K562 (cell line): ENCODE results near the gene ATOSA. TPM values are rescaled to one million over a fixed set of nuclear protein-coding genes. Genes with fewer than 3 reads are reported as not detected.

ENCODE experiments used
- CEBPG ChIP-seq, 3 experiments: fragments of 200-800 bp in 1 of 3; sonication (Bioruptor generic) in 1 of 3; sonication (generic) in 1 of 3; formaldehyde crosslinking in 1 of 3; IDR thresholded peaks in 2 of 3; conservative IDR thresholded peaks in 1 of 3; 2 replicates each; pipeline versions ENCODE4 v1.6.1 to v1.8.0; 2016 to 2022; ENCODE audit warnings: missing compliant biosample characterization in 2 of 3, missing genetic modification characterization in 2 of 3, mild to moderate bottlenecking in 1 of 3, missing genetic modification reagents in 1 of 3
- ZHX1 ChIP-seq: fragments of 150-350 bp; conservative IDR thresholded peaks from 2 replicates; pipeline ENCODE4 v1.6.1; 2014; ENCODE audit warnings: low read length
- polyA plus RNA-seq, 8 experiments: library from polyadenylated mRNA; depleted of rRNA in 4 of 8; stranded (reverse) in 5 of 8; unstranded in 3 of 8; fragments of >200 nt; fragmentation: Nextera tagmentation in 2 of 8; fragmentation: Illumina TruSeq in 1 of 8; extraction: Ambion mirVana in 2 of 8; extraction: Trizol in 1 of 8; gene quantifications; 2 replicates each; pipeline versions ENCODE4 v1.2.1 to v1.2.3, GENCODE V29; 2011 to 2014; ENCODE audit warnings: inconsistent platforms in 1 of 8, missing spikeins in 1 of 8
- total RNA-seq, 7 experiments: library from RNA; depleted of rRNA in 6 of 7; stranded (reverse); fragments of >200 nt in 6 of 7; fragmentation: Illumina TruSeq in 2 of 7; extraction: Trizol in 2 of 7; gene quantifications; 2 replicates each; pipeline versions ENCODE4 v1.2.1 to v1.2.3, GENCODE V29; 2011 to 2021; ENCODE audit warnings: low replicate concordance in 1 of 7
- TF ChIP-seq, protein P1 (sequence below): sonication (generic); formaldehyde crosslinking; IDR thresholded peaks from 2 replicates; pipeline ENCODE4 v1.8.0; 2022; ENCODE audit warnings: mild to moderate bottlenecking, missing genetic modification reagents
- TF ChIP-seq, protein P2 (sequence below): sonication (generic); formaldehyde crosslinking; IDR thresholded peaks from 2 replicates; pipeline ENCODE4 v1.8.0; 2022; ENCODE audit warnings: missing genetic modification reagents, mild to moderate bottlenecking, borderline replicate concordance
- TF ChIP-seq, protein P3 (sequence below), 2 experiments: fragments of 450-650 bp; conservative IDR thresholded peaks; 2 replicates each; pipeline ENCODE4 v1.6.1; 2017; ENCODE audit warnings: mild to moderate bottlenecking in 2 of 2, moderate library complexity in 2 of 2

ATOSA gene
- total and polyA plus RNA-seq, 9 of the 15 experiments (the other 6 are each of a cell fraction or from before 2014, with no cell fraction given), result 2.0 to 6.1 (median 3.9) TPM

GRCh38 chr15:52709187-52709981, 30.2 kb upstream of the ATOSA start (continued):
- TF ChIP-seq, protein P1, sequence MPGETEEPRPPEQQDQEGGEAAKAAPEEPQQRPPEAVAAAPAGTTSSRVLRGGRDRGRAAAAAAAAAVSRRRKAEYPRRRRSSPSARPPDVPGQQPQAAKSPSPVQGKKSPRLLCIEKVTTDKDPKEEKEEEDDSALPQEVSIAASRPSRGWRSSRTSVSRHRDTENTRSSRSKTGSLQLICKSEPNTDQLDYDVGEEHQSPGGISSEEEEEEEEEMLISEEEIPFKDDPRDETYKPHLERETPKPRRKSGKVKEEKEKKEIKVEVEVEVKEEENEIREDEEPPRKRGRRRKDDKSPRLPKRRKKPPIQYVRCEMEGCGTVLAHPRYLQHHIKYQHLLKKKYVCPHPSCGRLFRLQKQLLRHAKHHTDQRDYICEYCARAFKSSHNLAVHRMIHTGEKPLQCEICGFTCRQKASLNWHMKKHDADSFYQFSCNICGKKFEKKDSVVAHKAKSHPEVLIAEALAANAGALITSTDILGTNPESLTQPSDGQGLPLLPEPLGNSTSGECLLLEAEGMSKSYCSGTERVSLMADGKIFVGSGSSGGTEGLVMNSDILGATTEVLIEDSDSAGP, result no peak
- TF ChIP-seq, protein P2, sequence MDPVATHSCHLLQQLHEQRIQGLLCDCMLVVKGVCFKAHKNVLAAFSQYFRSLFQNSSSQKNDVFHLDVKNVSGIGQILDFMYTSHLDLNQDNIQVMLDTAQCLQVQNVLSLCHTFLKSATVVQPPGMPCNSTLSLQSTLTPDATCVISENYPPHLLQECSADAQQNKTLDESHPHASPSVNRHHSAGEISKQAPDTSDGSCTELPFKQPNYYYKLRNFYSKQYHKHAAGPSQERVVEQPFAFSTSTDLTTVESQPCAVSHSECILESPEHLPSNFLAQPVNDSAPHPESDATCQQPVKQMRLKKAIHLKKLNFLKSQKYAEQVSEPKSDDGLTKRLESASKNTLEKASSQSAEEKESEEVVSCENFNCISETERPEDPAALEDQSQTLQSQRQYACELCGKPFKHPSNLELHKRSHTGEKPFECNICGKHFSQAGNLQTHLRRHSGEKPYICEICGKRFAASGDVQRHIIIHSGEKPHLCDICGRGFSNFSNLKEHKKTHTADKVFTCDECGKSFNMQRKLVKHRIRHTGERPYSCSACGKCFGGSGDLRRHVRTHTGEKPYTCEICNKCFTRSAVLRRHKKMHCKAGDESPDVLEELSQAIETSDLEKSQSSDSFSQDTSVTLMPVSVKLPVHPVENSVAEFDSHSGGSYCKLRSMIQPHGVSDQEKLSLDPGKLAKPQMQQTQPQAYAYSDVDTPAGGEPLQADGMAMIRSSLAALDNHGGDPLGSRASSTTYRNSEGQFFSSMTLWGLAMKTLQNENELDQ (CRISPR knock-in tag), result no peak
- TF ChIP-seq CEBPG (CRISPR knock-in tag; IDR thresholded peaks at IDR 0.05) (no peak), CEBPG (tag; conservative IDR thresholded peaks at IDR 0.05 in 1 of 2, IDR thresholded peaks at IDR 0.05 in 1 of 2) (no peak), ZHX1 (no peak)
- TF ChIP-seq, protein P3, sequence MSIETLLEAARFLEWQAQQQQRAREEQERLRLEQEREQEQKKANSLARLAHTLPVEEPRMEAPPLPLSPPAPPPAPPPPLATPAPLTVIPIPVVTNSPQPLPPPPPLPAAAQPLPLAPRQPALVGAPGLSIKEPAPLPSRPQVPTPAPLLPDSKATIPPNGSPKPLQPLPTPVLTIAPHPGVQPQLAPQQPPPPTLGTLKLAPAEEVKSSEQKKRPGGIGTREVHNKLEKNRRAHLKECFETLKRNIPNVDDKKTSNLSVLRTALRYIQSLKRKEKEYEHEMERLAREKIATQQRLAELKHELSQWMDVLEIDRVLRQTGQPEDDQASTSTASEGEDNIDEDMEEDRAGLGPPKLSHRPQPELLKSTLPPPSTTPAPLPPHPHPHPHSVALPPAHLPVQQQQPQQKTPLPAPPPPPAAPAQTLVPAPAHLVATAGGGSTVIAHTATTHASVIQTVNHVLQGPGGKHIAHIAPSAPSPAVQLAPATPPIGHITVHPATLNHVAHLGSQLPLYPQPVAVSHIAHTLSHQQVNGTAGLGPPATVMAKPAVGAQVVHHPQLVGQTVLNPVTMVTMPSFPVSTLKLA (conservative IDR thresholded peaks at IDR 0.05), result no peak
